ENCODE measurements around the gene CMBL.
"Not testable (repeated sequence)": the region's sequence is repeated elsewhere in the genome, so short reads cannot be mapped to it uniquely, and the experiment has no call there.

Gene CMBL

GRCh38 chr5:10283927-10284635, 23.6 kb downstream of the CMBL start:
- DNase-seq = peak; percentile 92

DNA sequence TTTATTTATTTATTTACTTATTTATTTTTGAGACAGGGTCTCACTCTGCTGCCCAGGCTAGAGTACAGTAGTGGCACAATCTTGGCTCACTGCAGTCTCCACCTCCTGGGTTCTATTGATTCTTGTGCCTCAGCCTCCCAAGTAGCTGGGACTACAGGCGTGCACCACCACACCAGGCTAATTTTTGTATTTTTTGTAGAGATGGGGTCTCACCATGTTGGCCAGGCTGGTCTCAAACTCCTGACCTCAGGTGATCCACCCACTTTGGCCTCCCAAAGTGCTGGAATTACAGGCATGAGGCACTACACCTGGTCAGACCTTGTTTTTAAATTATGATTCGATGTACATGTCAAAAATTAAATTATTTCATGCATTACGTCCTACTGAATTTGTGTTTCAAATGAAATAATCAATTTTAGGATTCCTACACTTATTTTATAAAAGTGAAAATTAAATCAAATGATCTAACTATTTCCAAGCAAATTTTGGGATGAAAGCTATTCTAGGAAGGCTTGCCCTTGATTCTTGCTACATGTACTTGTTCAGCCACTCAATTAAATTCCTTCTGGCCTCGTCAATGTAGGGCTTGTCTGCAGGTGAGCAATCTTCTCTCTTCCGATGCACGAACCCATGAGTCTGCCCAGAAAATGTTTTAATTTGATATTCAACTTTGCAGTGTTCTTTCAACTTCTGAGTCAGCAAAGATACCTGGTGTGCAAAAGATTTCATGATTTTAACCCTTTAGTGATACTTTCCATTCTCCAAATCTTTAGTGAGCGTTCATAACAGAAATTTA, 27.6 kb downstream of the CMBL start:
- DNase-seq = no peak

GRCh38 chr5:10279328-10279727, 28.4 kb downstream of the CMBL start:
- no peak for DNase-seq

GRCh38 chr5:10278658-10279279, 28.9 kb downstream of the CMBL start:
- DNase-seq = no peak

DNA sequence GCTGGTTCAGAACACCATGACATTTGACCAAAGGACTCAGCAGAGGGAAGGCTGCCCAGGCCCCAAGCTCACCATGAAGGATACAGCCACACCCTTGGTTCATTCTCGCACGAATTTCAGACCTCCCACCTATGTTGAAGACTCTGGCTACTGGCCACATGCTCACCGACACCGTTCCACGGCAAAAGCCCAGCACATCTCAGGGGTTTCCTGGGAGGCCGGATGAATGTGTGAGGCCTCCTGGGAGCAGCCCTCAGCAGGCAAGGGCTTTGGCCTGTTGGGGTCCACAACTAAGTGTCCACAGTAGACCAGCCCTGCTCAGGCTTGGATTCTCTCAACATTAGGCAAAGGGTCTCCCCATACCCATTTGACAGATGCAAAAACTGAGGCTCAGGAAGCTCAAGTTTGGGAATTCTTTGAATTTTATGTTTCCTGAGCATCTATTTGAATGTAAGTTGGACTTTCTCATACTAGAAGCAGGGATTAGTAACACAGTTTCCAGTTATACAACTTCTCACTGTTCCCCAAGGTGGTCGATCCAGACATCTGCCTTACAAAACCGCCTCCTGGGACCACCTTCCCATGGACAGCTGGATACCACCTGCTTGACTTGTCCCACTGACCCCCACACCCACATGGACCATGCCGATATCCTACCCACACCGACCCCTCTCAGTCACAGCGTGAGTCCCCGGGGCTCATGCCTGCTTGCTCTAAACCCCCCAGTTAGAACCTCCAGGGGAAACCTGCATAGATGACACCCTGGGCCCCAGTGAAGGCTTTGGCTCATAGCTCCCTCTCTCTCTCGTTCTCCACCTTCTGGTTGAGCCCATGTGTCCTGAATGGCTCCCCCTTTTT, 29.7 kb downstream of the CMBL start:
- no peak for DNase-seq

DNA sequence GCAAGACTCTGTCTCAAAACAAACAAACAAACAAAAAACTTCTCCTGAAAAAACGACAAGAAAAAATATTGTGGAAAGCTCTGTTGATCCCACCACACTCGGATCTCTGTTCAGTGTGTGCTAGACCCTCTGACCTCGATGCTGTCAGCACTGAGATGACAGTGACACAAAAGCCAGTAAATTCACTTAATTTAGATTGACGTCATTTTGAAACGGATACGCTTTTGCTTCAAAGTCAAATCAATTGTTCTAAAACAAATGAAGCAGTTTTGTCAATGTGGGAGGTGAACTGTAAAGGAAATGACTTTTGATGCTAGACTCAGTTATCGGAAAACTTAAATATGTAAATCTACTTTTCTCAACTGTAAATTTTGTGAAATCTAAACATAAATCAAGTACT, 31.0 kb downstream of the CMBL start:
- DNase-seq = no peak

GRCh38 chr5:10275991-10276390, 31.7 kb downstream of the CMBL start:
- DNase-seq = no peak

DNA sequence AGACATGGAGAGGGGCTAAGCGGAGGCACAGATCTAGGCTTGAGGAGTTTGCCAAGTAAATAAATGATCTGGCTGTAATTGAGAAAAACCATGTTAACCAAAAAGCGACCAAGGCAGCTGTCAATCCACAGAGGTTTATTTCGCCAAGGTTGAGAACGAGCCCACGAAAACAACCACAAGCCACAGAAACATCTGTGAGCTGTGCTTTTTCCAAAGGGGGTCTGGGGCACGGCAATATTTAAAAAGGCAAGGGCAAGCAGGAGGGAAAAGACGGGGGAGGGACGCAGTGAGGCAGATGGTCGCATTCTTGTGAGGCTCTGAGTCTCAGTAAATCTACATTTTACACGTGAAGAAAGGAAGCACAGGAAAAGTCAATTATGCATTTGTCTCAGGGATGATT, 32.2 kb downstream of the CMBL start:
- no peak for DNase-seq

- DNase-seq = not testable (repeated sequence)
Observed at GRCh38 chr5:10272875-10273209, 34.9 kb downstream of the CMBL start.

DNA sequence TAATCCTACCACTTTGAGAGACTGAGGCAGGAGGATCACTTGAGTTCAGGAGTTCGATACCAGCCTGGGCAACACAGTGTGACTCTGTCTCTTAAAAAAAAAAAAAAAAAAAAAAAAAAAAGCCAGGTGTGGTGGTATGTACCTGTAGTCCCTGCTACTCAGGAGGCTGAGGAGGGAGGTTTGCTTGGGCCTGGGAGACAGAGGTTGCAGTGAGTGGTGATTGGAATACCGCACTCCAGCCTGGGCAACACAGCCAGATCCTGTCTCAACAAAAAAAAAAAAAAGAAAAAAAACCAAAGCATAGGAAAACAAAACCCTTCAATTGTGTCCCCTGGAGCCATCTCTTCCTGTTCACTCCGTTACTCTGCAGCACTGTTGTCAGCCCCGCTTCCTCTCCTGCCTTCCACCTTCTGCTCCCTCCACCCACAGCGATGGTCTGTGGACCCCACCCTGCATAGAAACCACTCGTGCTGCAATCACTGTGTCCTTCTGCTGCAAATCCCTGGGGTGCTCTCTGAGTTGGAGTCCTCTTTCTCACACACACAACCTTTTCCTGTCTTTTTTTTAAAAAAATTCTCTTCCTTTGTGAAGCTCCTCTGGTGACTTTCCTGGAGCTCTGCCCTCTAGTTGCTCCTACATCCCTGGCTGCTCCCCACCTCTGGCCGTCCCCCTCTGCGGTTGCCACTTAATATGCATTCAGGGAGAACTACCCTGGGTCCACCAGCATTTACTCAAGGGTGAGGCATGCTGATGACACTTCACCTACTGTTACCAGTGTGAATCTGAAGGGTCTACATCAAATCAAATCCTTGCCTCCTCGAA, 35.4 kb downstream of the CMBL start:
- no peak for DNase-seq

- no peak for DNase-seq
Observed at GRCh38 chr5:10268100-10268499, 39.6 kb downstream of the CMBL start.

- DNase-seq = no peak
Observed at GRCh38 chr5:10266839-10267238, 40.9 kb downstream of the CMBL start.

- no peak for DNase-seq
Observed at GRCh38 chr5:10266137-10266536, 41.6 kb downstream of the CMBL start.

- no peak for DNase-seq
Observed at GRCh38 chr5:10265245-10266109, 42.2 kb downstream of the CMBL start.

- DNase-seq = no peak
Observed at GRCh38 chr5:10264604-10265003, 43.1 kb downstream of the CMBL start.

DNA sequence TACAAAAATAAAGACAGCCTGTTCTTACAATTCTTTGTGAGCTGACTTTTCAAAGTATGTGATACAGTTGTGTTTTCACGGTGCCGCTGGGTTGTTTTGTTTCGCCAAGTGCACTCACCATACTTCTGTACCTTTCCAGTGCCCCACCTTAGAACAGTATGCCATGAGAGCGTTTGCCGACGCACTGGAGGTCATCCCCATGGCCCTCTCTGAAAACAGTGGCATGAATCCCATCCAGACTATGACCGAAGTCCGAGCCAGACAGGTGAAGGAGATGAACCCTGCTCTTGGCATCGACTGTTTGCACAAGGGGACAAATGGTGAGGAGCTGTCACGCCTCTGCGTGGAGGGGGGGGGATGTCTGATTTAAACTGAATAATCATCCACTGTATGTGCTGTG, 44.7 kb downstream of the CMBL start:
- no peak for DNase-seq

DNA sequence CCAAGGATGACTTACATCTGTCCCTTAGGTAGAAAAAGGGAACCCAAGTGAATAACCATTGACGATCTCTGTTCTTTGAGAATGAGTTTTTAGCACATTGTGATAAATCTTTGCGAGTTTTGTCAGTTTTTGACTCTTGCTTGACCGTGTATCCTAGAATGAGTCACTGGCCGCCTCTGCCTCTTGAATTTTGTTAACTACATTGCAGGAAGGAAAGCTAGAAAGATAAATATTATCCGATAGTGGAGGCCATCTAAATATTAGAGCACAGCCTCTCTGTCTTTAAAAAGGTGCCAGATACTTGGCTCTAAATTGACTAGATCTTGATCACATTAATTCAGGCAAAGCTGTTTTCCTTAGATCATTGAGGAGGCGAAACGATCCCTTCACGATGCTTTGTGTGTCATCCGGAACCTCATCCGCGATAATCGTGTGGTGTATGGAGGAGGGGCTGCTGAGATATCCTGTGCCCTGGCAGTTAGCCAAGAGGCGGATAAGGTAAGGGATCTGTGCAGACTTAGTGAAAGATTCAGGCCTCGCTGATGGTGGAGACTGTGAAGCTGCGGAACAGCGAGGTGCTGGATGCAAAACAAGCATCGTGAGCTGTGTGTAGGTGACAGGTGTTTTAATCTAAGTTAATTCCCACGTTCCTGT, 45.5 kb downstream of the CMBL start:
- DNase-seq = no peak

DNA sequence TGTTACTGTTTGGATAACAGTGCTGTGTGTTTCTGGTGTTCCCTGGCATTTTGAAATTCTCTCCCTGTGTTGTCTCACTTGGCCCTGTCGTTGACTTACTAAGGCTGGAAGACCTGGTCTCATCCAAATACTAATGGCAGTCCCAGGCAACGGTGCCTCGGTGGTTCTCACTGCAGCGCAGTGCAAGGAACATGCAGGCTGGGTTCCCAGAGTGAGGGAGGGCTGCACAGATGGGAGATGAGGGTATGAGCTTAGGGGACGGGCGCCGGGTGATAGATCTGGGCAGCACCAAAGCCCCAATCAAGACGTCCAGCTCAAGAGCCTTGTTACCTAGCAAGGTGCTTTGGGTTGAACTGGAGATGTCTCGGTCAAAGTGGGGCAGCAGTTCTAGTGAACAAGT, 46.6 kb downstream of the CMBL start:
- no peak for DNase-seq

GRCh38 chr5:10259899-10260298, 47.8 kb downstream of the CMBL start:
- DNase-seq = no peak

DNA sequence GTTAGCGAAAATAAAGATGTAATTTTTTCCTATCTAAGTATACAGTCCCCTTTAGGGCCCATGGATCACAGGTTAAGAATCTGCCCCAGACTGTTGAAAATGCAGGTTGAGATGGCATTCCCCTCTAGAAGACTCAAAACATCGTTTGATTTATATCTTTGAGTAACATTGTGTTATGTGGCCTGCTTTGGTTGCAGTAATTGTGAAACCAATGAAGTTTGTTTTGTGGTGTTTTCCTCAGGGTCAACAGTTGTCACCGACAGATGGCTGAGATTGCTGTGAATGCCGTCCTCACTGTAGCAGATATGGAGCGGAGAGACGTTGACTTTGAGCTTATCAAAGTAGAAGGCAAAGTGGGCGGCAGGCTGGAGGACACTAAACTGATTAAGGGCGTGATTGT, 49.8 kb downstream of the CMBL start:
- no peak for DNase-seq

DNA sequence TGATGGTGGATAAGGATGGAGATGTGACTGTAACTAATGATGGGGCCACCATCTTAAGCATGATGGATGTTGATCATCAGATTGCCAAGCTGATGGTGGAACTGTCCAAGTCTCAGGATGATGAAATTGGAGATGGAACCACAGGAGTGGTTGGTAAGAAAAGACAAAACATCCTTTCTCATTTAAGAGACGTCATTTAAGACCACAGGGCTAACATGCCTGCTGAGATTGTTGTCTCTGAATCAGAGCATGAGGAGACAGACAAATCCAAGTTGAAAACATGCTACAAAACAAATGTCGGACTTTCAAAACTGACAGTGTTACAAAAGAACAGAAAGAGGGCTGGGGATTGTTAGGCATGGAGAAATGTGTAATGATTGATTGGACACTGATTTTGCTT, 53.0 kb downstream of the CMBL start:
- no peak for DNase-seq
